NCI-H2029 treated with DMSO at 0.1 percent for 48 hours (cell line): Measurements from ENCODE around the gene CHDH.

Source experiments
- DNase-seq: peaks from one replicate; lab custom pipeline; 2025; lab: John Stamatoyannopoulos, UW

Gene CHDH

DNA sequence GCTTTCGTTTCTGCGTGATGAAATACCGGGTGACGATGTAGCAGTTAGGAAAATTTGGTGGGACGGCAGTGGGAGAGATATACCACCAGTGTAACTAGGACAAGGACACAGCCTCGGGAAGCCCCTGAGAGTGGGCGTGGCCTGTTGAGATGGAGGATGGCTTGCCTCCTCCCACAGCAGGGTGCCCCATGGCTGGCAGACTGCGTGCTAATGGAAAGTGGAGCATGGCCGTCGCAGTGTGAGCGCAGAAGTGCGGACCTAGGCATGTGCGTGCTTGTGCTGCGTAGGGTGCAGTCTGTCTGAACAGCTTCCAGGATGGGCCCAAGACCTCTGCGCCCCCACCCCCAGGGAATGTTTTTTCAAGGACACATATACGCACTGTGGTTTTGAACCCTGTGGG lies 56.8 kb downstream of the CHDH start:
- no peak for DNase-seq

DNA sequence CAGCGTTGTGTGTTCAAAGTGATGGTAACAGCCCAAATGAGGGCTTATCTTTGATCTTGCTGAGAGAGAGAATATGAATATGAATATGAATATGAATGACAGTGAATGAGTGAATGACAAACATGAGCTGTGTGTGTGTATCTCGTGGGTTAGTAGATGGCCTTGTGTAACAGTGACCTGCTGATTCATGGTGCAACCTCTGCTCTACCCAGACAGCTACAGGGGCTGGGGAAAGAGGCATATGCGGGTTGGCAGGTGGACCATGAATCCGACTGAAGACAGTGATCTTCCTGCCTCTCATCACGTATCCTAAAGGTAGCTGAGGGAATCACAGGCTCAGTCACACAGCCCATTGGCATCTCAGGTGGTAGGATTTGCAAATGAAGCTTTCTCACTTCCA lies 58.2 kb downstream of the CHDH start:
- no peak for DNase-seq

DNA sequence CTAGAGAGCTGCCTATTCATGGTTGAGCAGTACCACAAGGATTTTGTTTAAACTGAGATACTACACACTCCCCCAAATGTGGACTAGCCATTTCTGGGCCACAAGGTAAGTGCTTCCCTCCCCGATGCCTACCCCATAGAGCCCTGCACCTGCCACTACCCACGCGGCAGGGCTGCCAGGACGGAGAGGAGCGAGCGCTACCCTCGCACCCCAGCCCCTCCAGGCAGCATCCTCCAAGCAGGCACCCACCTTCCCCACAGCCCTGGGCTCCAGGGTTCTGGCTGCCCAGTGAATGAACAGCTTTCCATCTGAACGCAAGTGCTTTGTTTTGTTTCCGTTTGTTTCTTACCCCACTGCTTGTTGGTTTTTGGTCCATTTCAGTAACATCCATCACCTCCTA lies 59.2 kb downstream of the CHDH start:
- DNase-seq = no peak

DNA sequence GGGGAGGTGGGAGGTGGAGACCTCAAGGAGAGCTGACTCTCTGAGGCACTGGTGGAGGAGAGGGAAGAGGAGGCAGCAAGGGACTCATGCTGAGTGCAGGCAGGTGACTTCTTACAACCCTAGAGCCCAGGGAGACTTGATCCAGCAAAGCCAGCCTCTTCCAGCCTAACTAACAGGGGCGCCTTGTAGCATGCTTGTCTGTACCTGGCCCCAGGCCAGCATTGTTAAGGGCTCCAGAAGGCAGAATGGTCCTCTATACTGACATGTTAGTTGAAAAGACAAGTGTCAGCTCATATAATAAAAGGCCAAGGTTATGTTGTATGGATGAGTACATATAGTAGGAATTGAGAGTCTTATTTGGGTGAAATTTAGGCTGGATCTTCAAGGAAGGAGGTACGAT lies 65.4 kb downstream of the CHDH start:
- DNase-seq = no peak

DNA sequence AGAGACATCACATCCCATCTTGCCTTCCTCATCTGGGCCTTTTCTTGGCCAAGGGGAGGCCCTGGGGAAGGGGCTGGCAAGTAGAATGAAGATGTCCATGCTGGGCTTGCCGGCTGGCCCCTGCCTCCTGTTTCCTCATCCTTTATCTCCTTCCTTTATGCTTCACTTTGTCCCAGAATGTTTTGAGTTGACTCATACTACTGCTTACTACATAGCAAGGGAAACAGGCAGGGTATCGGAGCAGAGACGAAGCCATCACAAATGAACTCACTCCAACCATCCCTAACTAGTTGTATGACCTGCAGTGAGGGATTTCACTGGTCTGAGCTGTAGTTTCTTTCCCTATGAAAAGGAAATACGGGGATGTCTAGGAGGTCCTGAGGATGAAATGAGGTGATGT lies 66.0 kb downstream of the CHDH start:
- no peak for DNase-seq

DNA sequence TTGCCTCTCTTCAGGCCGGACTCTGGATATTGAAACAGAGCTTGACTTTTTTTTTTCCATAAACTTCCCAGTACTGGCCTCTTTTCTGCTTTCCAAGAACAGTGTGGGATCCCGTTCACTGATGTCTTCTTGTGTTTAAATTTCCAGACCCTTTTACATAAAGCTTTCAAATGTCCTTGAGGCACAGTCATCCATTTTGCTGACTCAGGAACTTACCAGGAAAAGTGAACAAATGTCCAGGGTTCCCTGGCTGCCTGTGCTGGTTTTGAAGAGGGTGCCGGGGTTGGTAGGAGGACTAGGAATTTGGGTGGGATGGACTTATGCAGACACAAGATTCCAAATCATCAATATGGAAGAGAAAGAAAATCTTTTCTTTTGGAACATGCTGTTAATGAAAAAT lies 68.1 kb downstream of the CHDH start:
- no peak for DNase-seq

DNA sequence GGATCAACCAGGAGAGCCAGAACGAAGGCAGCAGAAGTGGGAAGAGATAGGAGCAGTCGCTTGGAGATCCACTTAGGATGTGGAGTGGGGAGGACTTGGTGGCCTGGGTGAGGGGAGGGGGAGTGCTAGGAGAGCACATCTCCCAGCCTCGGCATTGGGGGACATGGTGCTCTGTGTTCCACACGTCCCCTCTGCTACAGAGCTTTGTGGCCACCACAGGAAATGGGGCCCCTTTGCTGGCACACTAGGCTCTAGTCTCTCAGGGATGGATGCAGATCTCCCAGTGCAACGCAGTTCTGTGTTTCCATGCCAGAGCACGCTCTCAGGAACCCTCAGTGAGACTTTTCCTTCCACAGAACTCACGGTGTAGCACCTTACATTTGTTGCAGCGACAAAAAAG lies 68.8 kb downstream of the CHDH start:
- DNase-seq = no peak

DNA sequence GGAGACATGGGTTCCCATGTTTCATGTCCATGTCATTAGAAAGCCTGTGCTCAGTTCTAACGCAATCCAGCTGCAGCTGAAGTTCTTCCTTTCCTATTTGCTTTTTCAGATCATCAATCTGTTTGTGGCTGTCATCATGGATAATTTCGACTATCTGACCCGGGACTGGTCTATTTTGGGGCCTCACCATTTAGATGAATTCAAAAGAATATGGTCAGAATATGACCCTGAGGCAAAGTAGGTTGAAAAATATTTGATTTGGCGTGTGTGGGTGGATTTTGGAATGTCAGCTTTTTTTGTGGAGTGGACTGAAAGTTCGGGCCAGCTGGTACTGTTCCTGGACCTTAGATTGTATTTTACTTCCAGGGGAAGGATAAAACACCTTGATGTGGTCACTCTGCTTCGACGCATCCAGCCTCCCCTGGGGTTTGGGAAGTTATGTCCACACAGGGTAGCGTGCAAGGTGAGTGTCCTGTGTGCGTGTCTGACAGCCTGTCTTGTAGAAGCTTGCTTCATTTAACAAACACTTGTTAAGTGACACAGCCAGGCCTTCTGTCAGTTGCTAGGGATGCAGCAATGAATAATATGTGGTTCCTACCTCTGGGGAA lies 69.6 kb downstream of the CHDH start:
- DNase-seq = no peak

DNA sequence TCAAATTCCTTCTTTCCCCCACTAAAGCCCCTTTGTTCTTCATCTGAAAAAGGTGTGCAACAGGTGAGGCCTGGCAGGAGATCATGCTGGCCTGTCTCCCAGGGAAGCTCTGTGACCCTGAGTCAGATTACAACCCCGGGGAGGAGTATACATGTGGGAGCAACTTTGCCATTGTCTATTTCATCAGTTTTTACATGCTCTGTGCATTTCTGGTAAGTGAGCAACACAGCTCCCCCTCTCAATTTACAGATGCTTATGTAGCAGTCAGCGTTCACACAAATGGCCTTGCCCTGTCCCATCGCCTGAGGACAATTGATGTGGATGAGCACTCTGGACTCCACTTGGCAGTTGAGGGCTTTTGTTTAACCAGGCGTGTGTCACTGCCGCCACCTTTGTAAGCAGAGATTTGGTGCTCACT lies 70.4 kb downstream of the CHDH start:
- DNase-seq = no peak

DNA sequence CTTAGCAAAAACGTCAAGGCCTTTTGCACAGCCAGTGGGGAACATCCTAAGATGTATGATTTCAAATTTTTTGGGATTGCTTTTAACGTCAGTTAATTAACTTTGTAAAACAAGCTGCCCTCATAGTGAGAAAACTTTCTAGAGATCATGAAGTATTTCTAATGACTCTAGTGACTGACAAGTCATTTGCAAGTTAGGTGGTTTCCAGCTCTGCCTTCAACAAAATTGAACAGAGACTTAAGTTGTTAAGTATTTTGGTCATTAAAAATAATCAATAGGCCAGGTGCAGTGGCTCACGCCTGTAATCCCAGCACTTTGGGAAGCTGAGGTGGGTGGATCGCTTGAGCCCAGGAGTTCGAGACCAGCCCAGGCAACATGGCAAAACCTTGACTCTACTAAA lies 71.2 kb downstream of the CHDH start:
- no peak for DNase-seq

DNA sequence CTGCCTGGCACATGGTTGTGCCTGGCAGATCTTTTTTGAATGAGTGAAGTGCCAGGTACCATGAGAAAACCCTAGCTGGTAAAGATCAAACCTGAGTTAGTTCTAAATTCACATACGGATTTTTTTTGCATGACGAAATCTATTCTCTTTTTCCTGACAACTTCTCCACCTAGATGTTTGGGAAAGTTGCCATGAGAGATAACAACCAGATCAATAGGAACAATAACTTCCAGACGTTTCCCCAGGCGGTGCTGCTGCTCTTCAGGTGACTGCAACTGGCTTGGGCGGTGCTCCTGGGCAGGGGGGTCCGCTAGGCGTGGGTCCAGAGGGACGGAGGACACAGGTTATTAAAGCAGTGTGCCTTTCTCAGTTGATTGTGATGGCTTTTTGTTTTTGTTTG lies 71.8 kb downstream of the CHDH start:
- DNase-seq = no peak

DNA sequence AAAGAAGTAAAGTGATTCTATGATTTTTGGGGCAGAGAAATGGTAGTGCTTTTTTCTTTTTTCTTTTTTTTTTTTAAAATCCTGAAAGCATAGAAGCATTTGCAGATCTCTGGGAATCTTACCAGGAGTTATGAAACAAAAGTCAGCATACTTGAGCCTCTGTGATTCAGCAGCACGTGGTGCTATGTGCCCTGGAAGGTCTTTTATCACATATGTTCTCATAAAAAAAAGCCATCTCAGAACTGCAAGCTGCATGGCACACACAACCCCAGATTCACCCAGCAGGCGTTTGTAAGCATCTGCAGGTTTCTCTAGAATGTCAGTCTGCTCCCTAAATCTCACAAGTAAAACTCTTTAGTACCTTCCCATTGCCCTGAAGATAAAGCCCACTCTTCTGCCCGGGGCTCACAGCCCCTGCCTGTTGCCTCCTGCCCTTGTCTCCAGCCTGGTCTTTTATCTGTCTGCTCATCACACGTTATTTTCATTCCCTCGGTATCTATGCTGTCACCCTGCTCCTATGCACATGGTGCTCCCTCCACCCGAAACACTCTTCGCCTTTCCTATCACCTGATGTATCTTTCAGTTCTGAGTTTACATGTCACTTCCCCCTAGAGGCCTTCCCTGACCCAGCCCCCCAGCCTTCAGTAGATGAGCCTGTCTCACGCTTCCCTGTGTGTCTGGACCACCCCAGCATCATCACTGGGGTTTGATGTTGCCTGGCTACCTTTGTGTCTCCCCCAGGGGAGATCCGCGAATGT lies 72.4 kb downstream of the CHDH start:
- DNase-seq = no peak

DNA sequence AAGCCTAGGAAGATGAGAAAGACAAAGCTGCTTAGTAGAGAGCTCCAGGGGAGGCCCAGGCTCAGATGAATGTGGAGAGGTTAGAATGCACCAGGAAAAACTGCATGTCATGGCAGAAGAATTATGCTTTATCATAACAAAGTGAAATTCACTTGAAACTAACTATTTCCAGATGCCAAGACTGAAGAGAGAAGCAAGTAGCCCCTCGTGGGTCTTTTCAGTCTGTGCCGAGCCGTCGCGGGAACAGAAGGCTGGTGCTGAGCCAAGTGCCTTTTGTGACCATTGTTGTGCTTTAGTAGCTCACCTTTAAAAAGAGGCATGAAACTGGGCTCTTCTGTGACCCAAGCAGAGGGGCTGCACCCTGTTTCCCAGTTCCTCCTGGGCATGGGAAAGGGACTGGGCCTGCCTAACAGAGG lies 73.2 kb downstream of the CHDH start:
- no peak for DNase-seq

DNA sequence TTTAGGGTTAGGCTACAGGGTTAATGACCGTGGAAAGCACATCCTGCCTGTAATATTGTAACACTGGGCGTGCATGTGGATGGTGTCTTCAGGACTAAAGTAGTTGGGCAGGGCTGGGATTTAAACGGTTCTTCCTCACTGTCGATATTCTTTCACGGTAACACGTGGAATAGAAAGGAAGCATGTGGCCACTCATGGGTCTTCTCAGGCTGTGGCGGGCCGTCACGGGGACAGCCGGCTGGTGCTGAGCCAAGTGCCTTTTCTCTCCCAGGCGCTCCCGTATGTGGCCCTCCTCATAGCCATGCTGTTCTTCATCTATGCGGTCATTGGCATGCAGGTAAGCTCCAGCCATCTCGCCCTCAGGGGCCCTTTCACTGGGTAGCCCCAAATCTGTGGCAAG lies 73.7 kb downstream of the CHDH start:
- DNase-seq = no peak

DNA sequence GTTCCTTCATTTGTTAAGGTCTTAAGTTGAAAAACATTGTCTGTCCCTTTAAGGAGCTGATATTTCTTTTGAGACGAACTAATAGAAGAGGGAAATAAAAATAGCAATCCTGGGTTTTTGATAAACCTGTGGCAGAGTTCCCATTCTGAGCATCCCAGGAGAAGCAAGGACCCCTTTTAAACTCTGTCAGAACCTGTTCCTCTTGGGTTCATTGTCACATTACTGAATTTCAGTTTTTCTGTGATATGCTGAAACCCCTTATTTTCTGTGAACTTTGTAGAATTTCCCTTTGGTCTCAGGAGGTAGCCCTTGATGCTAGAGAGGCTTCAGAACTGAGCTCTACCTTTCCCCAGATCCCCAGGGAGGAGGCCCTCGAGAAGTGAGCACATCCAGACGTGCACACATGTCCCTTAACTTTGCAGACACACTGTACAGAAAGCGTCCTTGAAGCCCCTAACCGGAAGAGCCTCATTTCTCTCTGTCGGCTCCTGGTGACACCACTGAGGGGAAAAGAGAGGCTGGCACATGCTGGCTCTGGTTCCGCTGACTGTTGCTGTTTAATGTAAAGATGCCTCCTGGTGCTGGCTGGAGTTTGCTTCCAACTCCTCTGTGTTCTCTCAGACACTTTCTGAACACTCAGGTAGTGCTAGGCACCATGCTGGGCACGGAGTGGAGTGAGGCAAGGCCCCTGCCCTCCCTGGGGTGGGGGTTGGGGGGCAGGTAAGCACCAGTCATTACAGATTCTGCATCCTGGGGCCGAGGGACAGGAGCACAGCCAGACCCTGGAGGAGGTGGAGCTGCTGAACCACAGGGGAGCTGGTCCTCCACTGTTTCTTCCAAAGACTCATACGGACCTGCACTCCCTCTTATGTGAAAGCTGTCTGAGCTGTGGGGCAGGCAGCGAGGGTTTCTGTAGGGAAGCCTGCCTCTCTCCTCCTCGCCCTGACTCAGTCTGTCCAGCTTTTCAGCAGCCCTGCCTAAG lies 77.5 kb downstream of the CHDH start:
- no peak for DNase-seq

DNA sequence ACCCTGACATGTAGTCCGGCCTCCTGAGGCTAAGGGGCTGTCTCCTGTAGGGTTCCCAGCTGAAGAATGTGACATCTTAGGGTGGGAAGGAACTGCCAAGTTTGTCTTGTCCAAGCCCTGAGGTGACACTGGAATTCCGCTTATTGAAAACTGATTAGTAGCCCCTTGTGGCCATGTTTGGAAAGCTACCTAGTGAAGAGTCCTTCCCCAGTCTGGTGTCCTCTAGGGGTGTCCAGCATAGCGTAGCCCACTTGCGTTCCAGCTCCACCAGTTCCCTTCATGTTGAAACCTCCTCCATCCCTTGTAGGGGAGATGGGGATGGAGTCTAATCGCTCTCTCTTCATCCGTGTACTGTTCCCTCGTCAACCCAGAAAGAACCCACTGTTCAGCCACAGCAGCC lies 79.5 kb downstream of the CHDH start:
- DNase-seq = no peak

DNA sequence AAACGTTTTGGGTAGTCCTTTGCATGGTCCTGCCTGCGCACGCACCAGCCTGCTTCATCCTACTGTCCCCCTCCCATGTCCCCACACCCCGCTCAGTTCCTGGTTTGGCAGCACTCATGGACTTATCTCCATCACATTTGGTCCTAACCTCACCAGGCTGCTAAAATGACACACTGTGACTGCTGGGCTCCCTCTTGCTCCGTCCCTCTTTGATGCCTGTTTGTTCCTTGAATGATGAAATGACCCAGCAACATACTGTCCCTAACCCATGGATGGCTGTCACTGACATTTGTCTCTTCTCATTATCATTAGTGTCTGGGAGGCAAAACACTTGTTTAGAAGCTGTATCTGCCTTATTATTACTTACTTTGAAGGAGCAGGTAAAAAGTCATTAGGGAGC lies 80.5 kb downstream of the CHDH start:
- no peak for DNase-seq

DNA sequence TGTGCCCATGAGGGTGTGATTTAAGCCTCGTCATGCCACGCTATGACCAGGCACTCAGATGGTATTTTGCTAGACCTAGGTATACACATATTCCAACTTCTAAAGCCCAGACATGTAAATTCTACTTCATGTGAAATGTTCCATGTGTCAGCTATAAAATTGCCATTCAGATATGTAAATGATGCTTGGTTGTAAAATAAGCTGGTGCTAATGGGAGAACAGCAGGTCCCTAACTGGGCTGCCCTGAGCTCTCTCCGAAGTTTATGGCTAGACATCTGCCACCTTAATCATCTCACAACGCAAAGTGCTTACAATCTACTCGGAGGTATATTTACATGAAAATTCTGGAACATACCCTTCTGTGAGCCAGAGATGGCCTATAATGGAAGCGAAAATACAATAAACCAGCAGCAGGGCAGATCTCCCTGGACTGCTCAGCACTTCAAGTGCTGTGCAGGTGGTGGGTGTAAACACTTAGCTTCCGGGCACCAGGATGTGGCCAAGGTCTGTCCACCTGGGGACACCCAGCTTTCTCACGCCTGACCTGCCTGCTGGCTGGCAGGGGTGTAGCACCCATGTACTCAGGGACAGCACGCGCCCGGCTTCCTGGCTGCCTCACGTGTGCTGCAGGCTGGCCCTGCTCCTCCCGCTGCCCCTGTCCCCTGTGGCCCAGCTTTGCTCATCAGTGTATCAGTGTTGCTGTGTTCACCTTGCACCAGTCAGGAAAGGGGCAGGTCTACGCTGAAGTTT lies 82.0 kb downstream of the CHDH start:
- DNase-seq = peak; percentile 34

DNA sequence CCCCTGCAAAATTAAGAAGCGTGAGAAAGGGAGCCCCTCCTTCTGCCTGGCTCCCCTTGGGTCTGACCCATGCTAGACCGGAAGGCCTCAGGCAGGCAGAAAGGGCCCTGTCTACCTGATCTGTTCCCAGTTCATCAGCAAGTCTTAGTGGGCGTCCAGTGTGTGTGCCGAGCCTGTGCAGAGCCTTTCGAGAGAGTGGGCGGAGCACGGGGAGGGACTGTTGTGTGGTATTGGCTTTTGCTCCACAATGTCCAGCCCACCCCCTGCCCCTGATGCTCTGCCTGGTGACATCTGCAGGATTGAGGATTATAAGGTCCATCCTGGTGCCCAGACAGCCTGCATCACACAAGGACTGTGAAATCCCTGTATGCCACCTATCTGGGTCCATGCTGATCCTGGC lies 82.9 kb downstream of the CHDH start:
- DNase-seq = no peak
